GM12891 (cell line): ENCODE measurements around the gene ZNF718.
"Not testable (repeated sequence)": the region's sequence is repeated elsewhere in the genome, so short reads cannot be mapped to it uniquely, and the experiment has no call there.

Source experiments
- DNase-seq: peaks from one replicate; pipeline ENCODE4 v3.0.0; 2011; ENCODE audit warnings: low spot score; ENCODE audit not compliant: insufficient read length
- FAIRE-seq: peaks from 2 replicates; lab custom pipeline; 2011; peaks lifted over from hg19 to GRCh38; lab: Jason Lieb, UNC
- PAX5 ChIP-seq: IDR thresholded peaks from 2 replicates; pipeline ENCODE4 v1.6.1; 2011; ENCODE audit warnings: low read length, moderate library complexity, mild to moderate bottlenecking; ENCODE audit not compliant: insufficient read depth, severe bottlenecking
- POLR2A ChIP-seq: IDR thresholded peaks from 2 replicates; pipeline ENCODE4 v1.6.1; 2011; ENCODE audit warnings: low read depth, low read length, control low read depth
- POLR2AphosphoS5 ChIP-seq: IDR thresholded peaks from 2 replicates; pipeline ENCODE4 v1.6.1; 2011; ENCODE audit warnings: low read depth, low read length, control low read depth
- POU2F2 ChIP-seq: IDR thresholded peaks from 2 replicates; pipeline ENCODE4 v1.6.1; 2011; ENCODE audit warnings: low read depth, mild to moderate bottlenecking, control low read depth, low read length, moderate library complexity
- SPI1 ChIP-seq: IDR thresholded peaks from 2 replicates; pipeline ENCODE4 v1.6.1; 2011; ENCODE audit warnings: low read depth, low read length, control low read depth
- TAF1 ChIP-seq: IDR thresholded peaks from 2 replicates; pipeline ENCODE4 v1.6.1; 2011; ENCODE audit warnings: low read depth, low read length, control low read depth

ZNF718 gene

DNA sequence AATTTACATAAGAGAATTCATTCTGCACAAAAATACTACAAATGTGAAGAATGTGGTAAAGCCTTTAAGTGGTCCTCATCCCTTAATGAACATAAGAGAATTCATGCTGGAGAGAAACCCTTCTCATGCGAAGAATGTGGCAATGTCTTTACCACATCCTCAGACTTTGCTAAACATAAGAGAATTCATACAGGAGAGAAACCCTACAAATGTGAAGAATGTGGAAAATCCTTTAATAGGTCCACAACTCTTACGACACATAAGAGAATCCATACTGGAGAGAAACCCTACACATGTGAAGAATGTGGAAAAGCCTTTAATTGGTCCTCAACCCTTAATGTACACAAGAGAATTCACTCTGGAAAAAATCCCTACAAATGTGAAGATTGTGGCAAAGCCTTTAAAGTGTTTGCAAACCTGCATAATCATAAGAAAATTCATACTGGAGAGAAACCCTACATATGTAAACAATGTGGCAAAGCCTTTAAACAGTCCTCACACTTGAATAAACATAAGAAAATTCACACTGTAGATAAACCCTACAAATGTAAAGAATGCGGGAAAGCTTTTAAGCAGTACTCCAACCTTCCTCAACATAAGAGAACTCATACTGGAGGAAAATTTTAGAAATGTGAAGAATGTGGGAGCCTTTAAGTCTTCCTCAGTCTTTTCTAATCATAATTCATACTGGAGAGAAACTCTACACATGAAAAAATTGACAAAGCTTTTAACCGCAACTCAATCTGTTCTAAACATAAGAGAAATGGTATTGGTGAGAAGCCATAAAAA, 37.4 kb downstream of the ZNF718 start:
- TF ChIP-seq POLR2A (no peak), POU2F2 (no peak)
- FAIRE-seq: no peak
- no peak for DNase-seq

- not testable (repeated sequence) for FAIRE-seq, DNase-seq
Measured at GRCh38 chr4:169640-170039, 45.3 kb downstream of the ZNF718 start.

DNA sequence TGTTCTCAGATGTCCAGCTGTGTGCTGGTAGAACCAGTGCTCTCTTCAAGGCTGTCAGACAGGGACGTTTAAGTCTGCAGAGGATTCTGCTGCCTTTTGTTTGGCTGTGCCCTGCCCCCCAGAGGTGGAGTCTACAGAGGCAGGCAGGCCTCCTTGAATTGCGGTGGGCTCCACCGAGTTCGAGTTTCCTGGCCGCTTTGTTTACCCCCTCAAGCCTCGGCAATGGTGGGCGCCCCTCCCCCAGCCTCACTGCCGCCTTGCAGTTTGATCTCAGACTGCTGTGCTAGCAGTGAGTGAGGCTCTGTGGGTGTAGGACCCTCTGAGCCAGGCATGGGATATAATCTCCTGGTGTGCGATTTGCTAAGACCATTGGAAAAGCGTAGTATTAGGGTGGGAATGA, 47.0 kb downstream of the ZNF718 start:
- FAIRE-seq, DNase-seq: not testable (repeated sequence)

- DNase-seq (no peak), FAIRE-seq (no peak)
- TF ChIP-seq POU2F2 (no peak), TAF1 (no peak), POLR2A (no peak), PAX5 (no peak), POLR2AphosphoS5 (no peak), SPI1 (no peak)
Measured at GRCh38 chr4:173666-174314, 49.5 kb downstream of the ZNF718 start.

DNA sequence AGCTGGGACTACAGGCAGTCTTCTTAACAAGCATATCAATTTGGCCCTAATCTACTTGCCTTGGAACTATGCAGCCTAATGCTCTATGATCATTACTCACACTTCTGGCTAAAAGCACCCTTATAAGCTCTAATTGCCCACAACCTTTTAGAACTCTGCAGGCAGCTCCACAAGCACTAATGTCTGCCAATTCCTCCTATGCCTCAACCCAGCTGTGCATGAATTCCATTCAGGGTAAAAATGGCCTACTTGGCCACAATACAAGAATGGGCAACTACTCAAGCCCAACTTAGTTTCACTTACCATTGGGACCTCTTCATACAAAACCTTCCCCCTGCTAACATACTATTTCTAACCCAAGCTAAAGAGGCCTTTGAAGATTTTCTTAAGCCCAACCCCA, 51.7 kb downstream of the ZNF718 start:
- TF ChIP-seq POLR2AphosphoS5 (no peak), POLR2A (no peak), SPI1 (no peak), PAX5 (no peak), TAF1 (no peak), POU2F2 (no peak)
- DNase-seq (no peak), FAIRE-seq (no peak)

GRCh38 chr4:176995-177394, 52.7 kb downstream of the ZNF718 start:
- no peak for DNase-seq

GRCh38 chr4:182225-182624, 57.9 kb downstream of the ZNF718 start:
- not testable (repeated sequence) for FAIRE-seq

More at GRCh38 chr4:176995-177394, 52.7 kb downstream of the ZNF718 start:
- no peak for FAIRE-seq
- TF ChIP-seq POLR2AphosphoS5 (no peak), PAX5 (no peak), TAF1 (no peak), SPI1 (no peak), POU2F2 (no peak), POLR2A (no peak)

DNA sequence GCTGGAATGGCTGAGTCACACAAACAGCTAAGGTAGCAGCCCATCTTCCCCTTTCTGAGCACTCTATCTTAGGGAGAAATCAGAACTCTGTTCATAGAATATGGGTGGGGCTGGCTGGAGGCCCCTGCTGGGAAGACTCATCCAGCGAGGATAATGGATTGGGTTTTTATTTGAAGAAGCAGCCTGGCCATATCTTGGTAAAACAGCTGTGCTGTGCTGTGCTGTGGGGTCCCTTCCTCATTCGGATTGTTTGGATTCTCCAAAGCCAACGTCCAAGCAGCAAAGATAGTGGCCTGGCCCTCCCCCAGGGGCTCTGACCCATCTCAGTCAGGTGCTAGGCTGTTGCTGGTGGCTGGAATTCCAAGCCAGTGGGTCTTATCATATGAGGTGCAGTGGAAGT, 63.8 kb downstream of the ZNF718 start:
- no peak for FAIRE-seq
- no peak for TF ChIP-seq POLR2A
- TF ChIP-seq POLR2AphosphoS5: no peak
- TF ChIP-seq SPI1: no peak
- no peak for TF ChIP-seq POU2F2
- no peak for TF ChIP-seq PAX5
- no peak for TF ChIP-seq TAF1
- DNase-seq: no peak

More at GRCh38 chr4:182225-182624, 57.9 kb downstream of the ZNF718 start:
- DNase-seq: not testable (repeated sequence)

GRCh38 chr4:195159-195558, 70.9 kb downstream of the ZNF718 start:
- not testable (repeated sequence) for FAIRE-seq, DNase-seq

DNA sequence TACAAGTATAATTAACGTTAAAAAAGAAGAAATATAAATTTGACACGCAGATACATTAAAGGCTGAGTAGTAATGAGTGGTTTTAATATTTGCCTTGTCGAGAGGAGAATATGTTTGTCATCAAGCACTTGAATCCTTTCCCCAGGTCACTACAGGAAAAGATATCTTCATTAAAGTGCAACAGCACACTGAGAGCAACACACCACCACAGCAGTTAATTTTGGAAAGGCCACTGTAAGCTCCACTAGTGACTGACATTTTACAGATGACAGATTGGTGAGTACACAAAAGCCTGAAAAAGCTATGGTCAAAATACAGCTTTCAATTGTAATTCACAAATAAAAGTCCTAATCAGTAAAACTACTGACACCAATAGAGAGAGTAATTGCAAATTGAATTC, 76.6 kb downstream of the ZNF718 start:
- FAIRE-seq (no peak), DNase-seq (no peak)
- no peak for TF ChIP-seq TAF1
- TF ChIP-seq SPI1: no peak
- TF ChIP-seq POLR2A: no peak
- no peak for TF ChIP-seq POU2F2
- TF ChIP-seq PAX5: no peak
- no peak for TF ChIP-seq POLR2AphosphoS5

DNA sequence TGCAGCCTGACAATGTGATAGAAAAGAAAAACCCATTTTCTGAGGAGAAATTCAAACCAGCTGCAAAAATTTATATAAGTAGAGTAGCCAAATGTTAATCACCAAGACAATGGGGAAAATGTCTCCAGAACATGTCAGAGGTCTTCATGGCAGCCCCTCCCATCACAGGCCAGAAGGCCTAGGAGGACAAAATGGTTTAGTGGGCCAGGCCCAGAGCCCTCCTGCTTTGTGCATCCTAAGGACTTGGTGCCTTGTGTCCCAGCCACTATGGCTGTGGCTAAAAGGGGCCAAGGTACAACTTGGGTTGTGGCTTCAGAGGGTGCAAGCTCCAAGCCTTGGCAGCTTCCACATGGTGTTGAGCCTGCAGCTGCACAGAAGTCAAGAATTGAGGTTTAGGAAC, 78.5 kb downstream of the ZNF718 start:
- DNase-seq, FAIRE-seq: not testable (repeated sequence)
